AG08395 (cell line): ENCODE measurements around the gene AP1M1.
"Not testable (repeated sequence)": the region's sequence is repeated elsewhere in the genome, so short reads cannot be mapped to it uniquely, and the experiment has no call there.

Experiments
- DNase-seq: peaks from one replicate; pipeline ENCODE4 v3.0.0; 2012; ENCODE audit warnings: mixed read lengths, low spot score

AP1M1 gene

GRCh38 chr19:16197622-16198369 is at the start of gene AP1M1:
AP1M1 (plus strand) TSS chr19:16197911; CDS start chr19:16198027, 116 bp downstream.
- DNase-seq: peak; percentile 98

GRCh38 chr19:16148443-16149229 is 49.1 kb upstream of the AP1M1 start:
- DNase-seq: no peak

GRCh38 chr19:16153582-16154336 is 44.0 kb upstream of the AP1M1 start:
- no peak for DNase-seq

DNA sequence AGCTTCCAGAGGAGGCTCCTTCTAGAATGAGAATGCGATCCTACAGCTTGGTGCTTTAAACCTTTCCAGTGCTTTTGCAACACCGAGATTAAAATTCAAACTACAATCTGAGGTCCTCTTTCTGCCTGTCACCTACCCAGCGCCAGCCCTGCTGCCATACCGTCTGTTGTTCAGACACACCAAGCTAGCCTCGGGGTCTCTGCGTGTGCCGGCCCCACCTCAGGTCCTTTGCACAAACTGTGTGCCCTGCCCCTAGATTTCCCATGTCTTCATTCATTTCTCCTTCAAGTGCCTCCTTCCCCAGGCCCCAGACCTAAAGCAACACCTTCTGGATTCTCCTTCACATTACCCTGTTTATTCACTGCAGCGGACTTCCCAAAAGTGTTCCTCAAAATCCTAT is 43.2 kb upstream of the AP1M1 start:
- no peak for DNase-seq

DNA sequence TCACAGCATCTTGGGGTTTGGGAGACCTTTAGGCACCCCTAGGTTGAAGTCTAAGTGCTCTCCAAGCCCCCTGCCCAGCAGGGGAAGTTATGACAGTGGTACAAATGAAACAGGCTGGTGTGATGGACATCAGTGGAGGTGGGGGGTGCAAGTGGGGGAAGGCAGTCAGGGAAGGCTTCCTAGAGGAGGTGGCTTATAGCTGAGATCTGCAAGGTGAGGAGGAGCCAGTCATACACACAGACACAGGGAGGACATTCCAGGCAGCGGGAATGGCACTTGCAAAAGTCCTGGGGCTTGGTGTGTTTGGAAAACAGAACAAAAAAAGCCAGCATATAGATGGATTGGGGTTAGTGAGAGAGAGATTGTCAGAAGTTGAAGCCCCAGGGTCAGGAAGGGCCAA is 42.6 kb upstream of the AP1M1 start:
- DNase-seq: no peak

GRCh38 chr19:16156904-16157303 is 40.8 kb upstream of the AP1M1 start:
- DNase-seq: no peak

DNA sequence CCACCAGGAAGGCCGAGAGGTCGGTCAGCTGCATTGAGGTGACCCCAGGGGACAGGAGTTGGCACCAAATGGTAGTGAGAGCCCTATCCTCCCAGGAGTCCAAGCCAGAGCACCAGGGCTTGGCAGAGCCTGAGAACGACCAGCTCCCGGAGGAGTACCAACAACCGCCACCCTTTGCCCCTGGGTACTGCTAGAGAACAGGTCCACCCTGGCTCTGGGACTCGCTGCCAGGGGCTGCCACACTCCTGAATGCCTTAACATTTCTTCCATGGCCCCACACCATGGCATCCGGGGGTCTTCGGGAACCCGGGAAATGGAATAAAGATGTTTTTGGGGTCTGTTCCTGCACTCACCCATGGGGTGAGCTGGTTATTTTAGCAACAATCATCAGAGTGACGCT is 40.1 kb upstream of the AP1M1 start:
- no peak for DNase-seq

DNA sequence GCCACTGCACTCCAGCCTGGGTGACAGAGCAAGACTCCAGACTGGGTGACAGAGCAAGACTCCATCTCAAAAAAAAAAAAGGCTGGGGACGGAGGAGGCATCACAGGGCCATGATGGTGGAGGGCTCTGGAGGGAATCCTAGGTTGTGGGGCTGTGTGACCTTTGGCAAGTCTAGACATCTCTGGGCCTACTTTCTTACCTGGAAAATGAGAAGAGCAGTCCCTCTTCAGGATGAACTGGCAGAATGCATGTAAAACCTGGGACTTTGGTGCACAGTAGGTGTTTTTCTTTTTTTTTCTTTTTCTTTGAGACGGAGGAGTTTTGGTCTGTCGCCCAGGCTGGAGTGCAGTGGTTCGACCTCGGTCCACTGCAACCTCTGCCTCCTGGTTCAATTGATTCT is 38.1 kb upstream of the AP1M1 start:
- DNase-seq: no peak

DNA sequence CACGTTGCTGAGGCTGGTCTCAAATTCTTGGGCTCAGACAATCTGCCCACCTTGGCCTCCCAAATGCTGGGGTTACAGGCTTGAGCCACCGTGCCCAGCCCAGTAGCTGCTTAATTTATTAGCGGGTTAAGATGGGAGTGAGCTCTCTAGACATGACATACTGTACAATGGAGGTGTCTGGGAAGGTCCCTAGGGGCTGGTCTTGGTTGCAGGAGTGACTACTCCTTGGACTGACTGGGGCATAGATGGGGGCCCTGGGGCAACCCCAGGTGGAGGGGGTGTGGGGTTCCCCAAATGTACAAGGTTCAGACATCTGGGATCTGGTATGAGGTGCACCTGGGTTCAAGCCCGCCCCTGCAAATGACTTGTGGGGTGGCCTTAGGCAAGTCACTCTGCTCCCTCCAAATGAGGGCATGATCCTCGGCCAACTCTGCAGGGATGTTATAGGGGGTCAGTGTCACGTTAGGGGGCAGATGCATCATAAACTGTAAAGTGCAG is 37.2 kb upstream of the AP1M1 start:
- no peak for DNase-seq

DNA sequence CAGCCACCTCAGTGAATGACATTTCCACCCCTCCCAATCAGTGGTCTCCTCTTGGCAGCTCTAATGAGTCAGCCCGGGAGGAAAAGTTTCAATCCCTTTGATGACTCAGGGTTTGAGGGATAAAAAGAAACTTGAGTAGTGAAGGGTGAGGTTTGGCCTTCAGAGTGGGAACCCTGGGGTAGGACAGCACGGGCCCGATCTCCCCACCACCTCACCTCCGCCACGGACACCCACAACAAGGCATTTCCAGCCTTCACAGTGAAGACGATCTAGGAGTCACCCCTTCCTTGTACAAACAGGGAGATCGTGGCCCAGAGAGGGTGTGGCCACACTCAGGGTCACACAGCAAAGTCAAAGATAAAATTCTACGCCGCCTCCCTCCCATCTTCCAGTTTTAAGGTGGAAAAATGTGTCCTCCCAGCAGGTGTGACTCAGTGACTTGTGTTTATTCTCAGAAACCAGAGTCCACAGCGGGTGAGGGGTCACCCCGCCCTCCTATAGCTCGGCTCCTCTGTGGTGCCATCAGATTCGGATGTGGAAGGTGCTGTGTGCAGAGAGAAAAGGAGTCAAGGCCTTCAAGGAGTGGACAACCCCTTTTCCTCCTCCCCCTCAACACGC is 36.7 kb upstream of the AP1M1 start:
- DNase-seq: peak; percentile 63

DNA sequence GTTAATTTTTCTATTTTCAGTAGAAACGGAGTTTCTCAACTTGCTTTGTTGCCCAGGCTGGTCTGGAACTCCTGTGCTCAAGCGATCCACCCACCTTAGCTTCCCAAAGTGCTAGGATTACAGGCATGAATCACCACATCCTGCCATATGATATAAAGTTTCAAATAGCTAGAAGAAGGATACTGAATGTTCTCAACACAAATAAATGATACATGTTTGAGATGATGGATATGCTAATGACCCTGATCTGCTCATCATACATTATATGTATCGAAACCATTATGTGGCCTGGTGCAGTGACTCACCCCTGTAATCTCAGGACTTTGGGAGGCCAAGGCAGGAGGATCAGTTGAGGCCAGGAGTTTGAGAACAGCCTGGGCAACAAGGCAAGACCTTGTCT is 35.9 kb upstream of the AP1M1 start:
- no peak for DNase-seq

GRCh38 chr19:16164222-16164890 is 33.4 kb upstream of the AP1M1 start:
- no peak for DNase-seq

GRCh38 chr19:16166417-16166816 is 31.3 kb upstream of the AP1M1 start:
- DNase-seq: no peak

DNA sequence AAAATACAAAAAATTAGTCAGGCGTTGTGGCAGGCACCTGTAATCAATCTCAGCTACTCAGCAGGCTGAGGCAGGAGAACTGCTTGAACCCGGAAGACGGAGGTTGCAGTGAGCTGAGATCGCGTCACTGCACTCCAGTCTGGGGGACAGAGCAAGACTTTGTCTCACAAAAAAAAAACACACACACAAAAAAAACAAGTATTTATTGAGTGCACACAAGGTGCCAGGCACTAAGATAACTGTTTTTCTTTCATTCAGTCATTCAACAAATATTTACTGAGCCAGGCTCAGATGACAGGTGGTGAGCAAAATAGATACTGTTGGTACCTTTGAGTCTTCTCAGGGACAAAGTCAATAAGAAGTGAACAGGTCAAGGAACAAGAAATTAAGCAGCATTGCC is 30.7 kb upstream of the AP1M1 start:
- DNase-seq: no peak

- no peak for DNase-seq
Measured at GRCh38 chr19:16168465-16169081, 29.1 kb upstream of the AP1M1 start.

DNA sequence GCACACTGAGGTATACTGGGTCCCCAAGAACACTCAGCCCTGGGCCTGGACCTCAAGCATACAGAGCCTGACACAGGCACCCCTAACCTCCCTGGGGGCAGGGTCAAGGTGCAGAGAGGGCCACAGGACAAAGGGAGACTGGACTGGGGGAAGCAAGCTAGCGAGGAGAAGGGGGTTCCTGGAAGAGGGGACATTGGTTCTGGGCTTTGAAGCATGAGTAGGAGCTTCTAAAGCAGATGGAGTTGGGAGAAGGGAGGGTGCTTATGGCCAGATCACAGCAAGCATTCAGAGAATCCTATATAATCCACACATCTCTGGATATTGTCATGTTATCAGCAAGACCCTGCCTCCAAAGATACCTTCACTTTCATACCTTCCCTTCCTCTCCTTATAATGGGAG is 27.6 kb upstream of the AP1M1 start:
- DNase-seq: no peak

- no peak for DNase-seq
Measured at GRCh38 chr19:16175954-16176353, 21.8 kb upstream of the AP1M1 start.

DNA sequence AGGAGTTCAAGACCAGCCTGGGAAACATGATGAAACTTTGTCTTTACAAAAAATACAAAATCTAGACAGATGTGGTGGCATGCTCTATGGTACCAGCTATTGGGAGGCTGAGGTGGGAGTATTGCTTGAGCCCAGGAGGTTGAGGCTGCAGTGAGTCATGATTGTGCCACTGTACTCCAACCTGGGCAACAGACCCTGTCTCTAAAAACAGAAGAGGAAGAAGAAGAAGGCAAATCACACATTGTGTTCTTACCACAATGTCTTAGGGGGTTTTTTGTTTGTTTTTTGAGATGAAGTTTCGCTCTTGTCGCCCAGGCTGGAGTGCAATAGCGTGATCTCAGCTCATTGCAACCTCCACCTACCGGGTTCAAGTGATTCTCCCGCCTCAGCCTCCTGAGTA is 18.8 kb upstream of the AP1M1 start:
- DNase-seq: not testable (repeated sequence)

DNA sequence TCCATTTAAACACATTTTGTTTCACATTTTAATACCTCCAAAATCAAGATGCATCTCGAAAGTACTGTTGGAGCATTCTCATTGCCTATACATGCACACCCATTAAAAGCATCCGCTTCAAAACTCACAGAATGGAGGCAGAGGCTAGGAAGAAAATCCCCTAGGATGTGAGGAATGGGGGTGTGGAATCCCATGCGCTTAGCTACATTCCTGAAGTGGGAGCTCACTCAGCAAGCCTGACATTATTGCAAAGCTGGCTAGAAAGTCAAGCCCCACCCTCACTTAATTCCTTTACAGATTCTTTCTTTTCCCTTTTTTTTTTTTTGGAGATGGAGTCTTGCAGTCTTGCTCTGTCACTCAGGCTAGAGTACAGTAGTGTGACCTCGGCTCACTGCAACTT is 17.1 kb upstream of the AP1M1 start:
- peak; percentile 90 for DNase-seq

- DNase-seq: no peak
Measured at GRCh38 chr19:16184665-16185122, 13.0 kb upstream of the AP1M1 start.
